Measurements from ENCODE around the gene ITGA1.

- TF ChIP-seq ZNF24 (tag by site-specific recombination; IDR thresholded peaks at IDR 0.05) (no peak), ZBTB11 (tag by site-specific recombination; conservative IDR thresholded peaks at IDR 0.05; ENCODE audit: low read depth) (no peak), REPIN1 (tag by site-specific recombination; IDR thresholded peaks at IDR 0.05; ENCODE audit: low read depth) (no peak), ZNF18 (tag by site-specific recombination; IDR thresholded peaks at IDR 0.05) (no peak), YY1 (tag by site-specific recombination; IDR thresholded peaks at IDR 0.05) (no peak), CTCF (tag by site-specific recombination; IDR thresholded peaks at IDR 0.05) (no peak), ZNF121 (tag by site-specific recombination; IDR thresholded peaks at IDR 0.05) (no peak), ZNF133 (tag by site-specific recombination; IDR thresholded peaks at IDR 0.05) (no peak), ZNF530 (tag by site-specific recombination; IDR thresholded peaks at IDR 0.05; ENCODE audit: low read depth) (no peak), IKZF3 (tag by site-specific recombination; IDR thresholded peaks at IDR 0.05) (no peak), TCF7L2 (IDR thresholded peaks at IDR 0.05; ENCODE audit: borderline replicate concordance, low read depth, low read length) (no peak), REST (tag by site-specific recombination; IDR thresholded peaks at IDR 0.05) (no peak), HIC1 (tag by site-specific recombination; IDR thresholded peaks at IDR 0.05) (no peak)
Observed at GRCh38 chr5:52794519-52794918, 6.8 kb downstream of the ITGA1 start.
